Measurements from ENCODE around the gene RAB33A. TPM values are rescaled to one million over a fixed set of nuclear protein-coding genes. Genes with fewer than 3 reads are reported as not detected.

RAB33A gene
- total and polyA plus RNA-seq, 9 of the 15 experiments (the other 6 are each of a cell fraction or from before 2014, with no cell fraction given), result 0.04 to 0.20 (median 0.06) TPM; not detected in 4

GRCh38 chrX:130179579-130180215 is 7.9 kb downstream of the RAB33A start (continued):
- TF ChIP-seq ZNF197 (CRISPR knock-in tag; IDR thresholded peaks at IDR 0.05; ENCODE audit: low read depth) (peak; percentile 34; the same call in 1 of the 2 replicates), MTA1 (IDR thresholded peaks at IDR 0.05; ENCODE audit: borderline replicate concordance) (peak; percentile 80; the same call in 1 of the 2 replicates), PKNOX1 (IDR thresholded peaks at IDR 0.05) (peak; percentile 88), ATF1 (CRISPR knock-in tag; IDR thresholded peaks at IDR 0.05) (no peak), ATF1 (tag; IDR thresholded peaks at IDR 0.05) (peak; percentile 95), LEF1 (IDR thresholded peaks at IDR 0.05) (peak; percentile 98), REST (IDR thresholded peaks at IDR 0.05; ENCODE audit: borderline replicate concordance) (peak; percentile 16; the same call in 1 of the 2 replicates), REST (CRISPR knock-in tag; IDR thresholded peaks at IDR 0.05; ENCODE audit: low read depth) (no peak), SMAD1 (IDR thresholded peaks at IDR 0.05; ENCODE audit: low read depth, low read length, partially characterized antibody) (peak; percentile 92), CTCF (IDR thresholded peaks at IDR 0.05 in 2 of 3, conservative IDR thresholded peaks at IDR 0.05 in 1 of 3; ENCODE audit: insufficient read depth in 2 of 3, low read depth in 1 of 3, low read length in 3 of 3) (no peak), CUX1 (CRISPR knock-in tag; IDR thresholded peaks at IDR 0.05) (no peak)

Measured in K562 (cell line).